Effector CD8-positive, alpha-beta T cell (primary cell): ENCODE measurements around the gene GSC.
"Not testable (repeated sequence)": the region's sequence is repeated elsewhere in the genome, so short reads cannot be mapped to it uniquely, and the experiment has no call there.

ENCODE experiments used
- DNase-seq: peaks from one replicate; lab custom pipeline; 2025; lab: John Stamatoyannopoulos, UW

The GSC gene

DNA sequence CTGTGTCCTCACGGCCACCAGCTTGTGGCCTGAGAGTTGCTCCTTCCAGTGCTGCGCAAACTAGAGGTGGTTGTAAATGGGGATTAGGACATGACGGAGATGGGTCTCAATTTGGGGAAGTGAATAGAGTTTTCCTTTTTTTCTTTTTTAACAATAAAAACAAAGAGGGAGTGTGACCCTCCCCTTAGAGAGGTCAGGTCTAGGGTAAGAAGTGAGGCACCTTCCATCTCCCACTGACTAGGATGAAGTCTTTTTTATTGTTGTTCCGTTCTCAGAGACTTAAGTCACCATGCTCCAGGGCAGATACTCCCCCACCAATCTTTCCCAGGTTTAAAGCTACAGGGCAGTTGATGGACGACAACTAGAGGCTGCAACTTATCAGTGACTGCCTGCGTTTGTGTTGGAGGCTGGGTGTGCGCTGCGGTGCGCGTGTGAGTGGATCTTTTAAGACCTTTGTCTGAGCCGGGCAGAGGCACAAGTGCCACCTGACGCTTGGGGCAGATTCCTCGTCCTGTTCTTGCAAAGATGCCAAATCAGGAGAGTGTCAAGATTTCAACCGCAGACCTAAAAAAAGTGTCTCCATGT, 2.1 kb upstream of the GSC start:
- no peak for DNase-seq

DNA sequence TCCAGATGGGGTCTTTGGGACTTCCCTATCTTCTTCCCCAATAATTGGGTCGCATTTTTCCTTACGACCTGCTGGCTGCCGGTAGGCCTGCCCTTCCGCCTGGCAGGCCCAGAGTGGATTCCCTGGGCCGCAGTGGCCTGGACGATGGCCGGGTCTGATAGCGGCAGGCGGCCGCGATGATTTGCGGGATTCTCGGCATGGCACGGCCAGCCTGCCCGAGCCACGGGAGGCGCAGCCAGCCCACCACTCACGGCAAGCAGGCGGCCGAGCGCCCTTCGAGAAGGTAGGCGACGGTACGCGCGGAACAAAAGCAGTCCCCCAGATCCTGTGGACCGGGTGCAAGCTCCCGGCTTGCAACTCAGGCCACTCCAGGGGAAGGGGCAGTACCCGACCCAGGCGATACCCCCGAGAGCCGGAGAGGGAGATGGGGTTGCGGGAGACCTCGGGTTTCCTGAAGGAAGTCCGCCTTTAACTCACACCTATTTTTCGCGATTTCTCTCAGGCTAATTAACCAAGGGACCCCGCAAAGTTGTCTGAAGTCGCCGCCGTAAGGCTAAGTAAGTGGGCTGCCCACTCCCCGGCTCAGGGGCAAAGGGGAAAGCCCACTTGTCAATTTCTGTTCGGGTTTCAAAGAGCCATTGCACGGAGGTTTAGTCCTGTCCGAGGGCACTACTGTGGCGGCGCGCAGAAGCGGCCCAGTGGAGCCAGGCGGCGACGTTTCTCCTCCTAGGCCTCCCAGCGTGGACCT, 1.4 kb upstream of the GSC start:
- no peak for DNase-seq

DNA sequence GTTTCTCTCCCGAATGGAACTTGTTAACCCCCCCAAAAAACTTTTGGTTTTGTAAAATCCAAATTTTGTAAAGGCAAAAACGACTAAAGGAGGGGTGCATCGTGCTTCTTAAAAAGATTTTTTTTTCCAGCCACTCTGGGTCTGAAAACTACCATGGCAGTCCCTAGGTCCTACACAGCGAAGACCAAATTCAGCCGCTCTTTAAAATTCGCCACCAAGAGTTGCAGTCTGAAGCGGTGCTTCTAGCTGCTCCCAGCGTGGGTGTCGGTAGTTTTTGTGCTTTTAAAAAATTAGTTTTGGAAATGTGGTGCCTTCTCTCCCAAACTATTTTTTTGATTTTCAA, 873 bp upstream of the GSC start:
- DNase-seq, result no peak

DNA sequence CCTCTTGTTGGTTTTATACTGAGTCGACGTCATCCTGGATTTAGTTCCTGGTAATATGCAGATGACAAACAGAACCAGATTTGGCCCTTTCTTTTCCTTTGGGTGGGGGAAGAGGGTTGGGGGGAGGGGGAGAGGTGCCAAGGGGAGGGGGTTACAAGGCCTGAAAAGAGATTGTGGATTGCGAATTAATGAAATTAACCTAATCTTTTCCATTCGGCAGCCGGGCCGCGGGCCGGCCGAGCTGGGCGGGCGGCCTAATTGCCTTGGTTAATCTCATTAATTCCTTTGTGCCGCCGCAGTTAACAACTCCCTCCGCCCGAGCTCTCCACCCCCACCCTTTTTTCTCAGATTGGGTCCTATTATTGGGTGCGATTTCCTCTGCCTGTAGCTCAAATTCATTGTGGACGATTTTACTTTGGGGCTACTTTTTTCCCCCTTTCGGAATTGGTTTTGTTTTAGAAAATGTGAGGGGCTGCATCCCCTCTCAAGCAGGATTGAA, 387 bp upstream of the GSC start:
- DNase-seq, result no peak

DNA sequence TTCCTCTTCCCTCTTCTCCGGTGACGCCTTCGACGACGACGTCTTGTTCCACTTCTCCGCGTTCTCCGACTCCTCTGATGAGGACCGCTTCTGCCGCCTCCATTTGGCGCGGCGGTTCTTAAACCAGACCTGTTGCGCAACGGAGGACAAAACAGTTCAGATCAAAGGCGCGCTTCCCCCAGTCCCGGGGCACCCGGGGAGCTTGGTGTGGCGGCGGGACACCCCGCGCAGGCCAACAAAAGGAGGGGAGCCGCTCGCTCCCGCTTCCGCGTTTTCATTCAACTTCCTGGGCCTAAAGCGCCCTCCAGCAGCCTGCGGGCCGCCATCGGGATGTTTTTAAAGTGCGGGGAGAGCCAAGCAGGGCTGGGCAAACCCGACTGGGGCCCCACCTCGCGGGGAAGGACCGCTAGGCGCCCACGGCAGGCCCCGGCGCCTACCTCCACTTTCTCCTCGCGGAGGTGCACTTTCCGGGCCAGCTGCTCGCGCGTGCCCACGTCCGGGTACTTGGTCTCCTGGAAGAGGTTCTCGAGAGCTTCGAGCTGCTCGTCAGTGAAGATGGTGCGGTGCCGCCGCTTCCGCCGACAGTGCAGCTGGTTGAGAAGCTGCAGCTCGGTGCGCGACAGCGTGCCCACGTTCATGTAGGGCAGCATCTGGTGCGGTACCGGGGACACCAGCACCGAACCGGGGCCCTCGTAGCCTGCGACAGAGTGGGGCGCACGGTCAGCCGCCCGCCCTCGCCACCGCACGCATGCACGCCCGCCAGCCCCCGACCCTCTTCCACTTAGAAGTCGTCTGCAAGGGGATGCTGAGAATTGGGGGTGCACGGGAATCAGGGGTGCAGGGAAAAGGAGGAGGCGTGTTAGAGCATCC, 1.2 kb downstream of the GSC start:
- DNase-seq, result no peak

DNA sequence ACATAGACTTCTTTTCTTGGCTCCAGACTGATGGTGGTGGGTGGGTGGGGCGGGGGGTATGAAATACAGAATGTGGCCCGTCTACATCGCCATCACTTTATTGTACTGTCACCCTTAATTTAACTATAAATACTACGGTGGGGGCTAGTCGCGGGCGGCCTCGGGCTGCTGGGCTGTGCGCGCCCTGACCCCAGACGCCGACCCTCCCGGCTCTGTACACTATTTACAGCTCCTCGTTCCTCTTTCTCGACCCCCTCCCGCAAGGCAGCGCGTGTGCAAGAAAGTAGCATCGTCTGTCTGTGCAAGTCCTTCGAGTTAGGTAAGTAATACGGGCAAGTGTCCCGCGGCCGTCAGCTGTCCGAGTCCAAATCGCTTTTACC, 1.8 kb downstream of the GSC start:
- DNase-seq, result no peak

DNA sequence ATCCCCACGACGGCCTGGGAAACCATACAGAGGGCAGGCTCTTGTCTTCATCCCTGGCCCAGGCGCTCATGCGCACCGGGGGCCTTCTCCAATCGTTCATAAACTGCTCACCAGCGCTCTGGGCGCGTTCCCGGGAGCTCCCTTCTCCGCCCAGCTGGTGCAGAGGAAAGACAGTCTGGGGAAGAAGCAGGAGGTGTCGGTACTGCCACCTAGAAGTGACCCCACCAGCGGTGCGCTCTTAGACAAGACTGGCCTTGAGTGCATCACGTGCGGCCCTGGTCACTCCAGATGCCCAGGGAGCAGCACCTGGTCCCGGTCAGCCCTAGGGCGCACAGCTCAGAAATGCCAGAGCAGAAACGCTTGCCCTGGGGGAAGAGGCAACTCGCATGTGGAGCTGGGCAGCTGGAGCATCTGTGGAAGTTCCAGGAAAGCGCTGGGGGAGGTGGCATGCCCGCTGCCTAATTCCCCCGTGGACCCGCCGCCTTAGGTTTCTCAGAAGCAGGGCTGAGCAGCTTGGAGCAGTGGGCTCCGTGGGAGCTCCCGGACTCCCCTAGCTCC, 2.5 kb downstream of the GSC start:
- DNase-seq, result no peak

DNA sequence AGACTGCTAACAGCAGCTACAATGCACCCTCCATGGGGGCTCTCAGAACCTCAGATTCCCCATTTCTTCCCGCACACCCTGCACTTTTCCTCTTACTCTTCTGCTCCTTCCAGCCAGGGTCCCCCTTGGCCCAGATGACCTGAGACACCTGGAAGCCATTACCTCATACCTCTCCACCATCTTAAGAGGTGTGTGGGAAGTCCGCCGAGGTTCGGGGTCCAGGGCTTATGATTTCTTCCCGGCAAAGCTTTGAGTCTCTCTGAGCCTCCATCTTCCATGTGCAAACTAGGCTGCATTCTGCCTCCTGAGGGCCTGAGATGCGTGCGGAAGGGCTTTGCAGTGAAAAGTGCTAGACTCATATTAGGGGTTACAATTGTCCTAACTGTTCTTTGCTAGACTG, 5.3 kb downstream of the GSC start:
- DNase-seq, result no peak

DNA sequence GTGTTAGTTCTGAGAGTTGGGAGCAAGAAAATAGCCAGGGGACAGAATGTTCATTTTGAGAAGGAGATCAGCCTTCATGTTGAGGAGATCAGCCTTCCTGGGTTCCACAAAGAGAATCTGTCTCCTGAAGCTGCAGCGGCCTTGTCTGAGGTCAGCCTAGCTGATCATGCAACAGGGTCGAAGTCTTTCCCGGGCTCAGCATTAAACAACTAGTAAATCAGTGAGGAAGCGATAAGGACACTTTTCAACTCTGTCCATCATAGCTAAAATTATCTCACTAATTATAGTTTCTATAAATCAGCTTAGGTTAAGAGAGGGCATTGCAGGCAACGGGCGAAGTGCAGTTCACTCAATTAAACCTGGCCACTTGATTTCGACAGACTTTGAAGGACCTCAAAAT, 7.5 kb downstream of the GSC start:
- DNase-seq, result no peak

DNA sequence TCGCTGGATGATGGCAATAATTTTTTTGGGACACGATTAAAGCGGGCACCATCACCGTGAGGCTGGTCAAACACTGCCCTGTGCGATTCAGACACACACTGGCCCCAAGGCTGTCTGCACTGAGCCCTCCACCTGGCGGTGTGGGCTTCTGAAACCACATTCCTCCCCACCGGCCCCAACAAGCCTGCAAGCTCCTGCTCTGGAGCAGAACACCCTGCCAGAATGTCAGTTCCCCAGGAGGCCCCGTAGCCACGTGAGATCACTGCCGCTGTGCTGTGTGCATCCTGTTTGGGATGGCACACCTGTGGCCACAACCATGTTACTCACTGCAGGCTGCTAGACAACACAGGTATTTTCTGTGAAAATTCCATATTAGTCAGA, 7.9 kb downstream of the GSC start:
- DNase-seq, result no peak

DNA sequence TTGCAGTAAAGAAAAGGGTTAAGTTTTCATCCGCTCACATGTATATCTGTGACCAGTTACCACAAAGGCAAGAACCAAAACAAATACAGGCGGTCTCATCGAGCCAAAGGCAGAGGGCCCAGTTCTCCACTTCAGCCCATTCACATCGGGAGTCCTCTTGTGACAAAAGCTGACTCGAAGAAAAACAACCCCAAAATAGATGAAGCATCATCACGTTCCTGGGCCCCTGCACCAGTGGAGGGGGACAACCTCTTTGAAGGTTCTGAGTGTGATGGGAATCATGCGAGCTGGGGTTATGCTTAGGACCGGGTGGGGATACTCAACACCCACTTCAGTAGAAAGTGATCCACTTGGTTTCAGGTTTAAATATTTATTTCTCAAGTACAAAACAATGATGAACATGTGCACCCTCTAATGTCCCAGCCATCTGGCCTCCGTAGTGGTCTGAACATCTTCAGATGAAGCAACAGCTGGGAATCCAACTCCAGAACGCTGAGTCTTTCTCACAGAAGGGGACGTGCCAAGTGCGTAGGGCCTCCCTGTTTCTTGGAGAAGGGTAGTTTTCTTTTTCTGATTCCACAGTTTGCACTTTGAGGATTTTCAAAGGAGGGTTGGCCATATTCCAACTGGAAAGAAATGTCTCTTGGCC, 8.4 kb downstream of the GSC start:
- DNase-seq, result no peak

DNA sequence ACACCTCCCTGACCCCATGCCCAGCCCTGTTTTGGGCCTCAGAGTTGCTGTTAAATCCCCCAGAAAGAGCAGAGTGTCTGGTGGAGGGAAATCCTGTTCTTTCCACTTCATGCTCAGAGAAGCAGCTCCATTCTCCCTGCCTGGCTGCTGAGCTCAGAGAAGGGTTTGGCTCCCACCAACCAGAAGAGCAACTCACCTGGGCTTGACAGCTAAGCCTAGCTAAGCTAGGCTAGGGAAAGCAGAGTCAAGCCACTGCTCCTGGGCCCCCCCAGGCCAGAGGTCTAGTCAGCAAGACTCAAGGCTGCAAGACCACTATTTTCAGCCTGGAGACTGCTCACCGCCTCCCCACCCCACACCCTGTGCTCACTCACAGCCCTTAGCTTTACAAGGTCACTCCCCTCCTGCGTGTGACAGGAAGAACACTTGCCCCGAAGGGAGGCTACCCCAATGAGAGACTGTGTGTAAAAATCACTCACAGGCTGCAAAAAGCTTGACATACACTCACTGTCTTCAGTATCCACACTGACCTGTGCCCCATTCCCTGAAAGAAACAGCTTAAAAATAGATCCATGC, 13.5 kb downstream of the GSC start:
- no peak for DNase-seq

DNA sequence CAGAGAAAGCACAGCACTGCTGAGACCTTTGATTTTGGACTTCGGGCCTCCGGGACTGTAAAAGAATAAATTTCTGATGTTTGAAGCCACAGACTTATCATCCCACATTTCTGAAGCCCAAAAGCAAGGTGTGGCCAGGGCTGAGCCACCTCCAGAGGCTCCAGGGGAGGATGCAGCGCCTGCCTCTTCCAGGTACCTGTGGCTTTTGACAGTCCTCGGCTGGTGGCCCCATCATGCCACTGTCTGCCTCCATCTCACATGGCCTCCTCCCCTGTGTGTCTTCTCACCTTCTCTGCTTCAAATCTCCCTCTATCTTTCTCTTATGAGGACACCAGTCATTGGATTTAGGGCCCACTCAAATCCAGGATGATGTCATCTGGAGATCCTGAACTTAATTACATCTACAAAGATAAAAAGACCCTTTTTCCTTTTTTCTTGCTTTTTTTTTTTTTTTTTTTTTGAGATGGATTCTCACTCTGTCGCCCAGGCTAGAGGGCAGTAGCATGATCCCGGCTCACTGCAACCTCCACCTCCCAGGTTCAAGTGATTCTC, 15.4 kb downstream of the GSC start:
- DNase-seq, result no peak

DNA sequence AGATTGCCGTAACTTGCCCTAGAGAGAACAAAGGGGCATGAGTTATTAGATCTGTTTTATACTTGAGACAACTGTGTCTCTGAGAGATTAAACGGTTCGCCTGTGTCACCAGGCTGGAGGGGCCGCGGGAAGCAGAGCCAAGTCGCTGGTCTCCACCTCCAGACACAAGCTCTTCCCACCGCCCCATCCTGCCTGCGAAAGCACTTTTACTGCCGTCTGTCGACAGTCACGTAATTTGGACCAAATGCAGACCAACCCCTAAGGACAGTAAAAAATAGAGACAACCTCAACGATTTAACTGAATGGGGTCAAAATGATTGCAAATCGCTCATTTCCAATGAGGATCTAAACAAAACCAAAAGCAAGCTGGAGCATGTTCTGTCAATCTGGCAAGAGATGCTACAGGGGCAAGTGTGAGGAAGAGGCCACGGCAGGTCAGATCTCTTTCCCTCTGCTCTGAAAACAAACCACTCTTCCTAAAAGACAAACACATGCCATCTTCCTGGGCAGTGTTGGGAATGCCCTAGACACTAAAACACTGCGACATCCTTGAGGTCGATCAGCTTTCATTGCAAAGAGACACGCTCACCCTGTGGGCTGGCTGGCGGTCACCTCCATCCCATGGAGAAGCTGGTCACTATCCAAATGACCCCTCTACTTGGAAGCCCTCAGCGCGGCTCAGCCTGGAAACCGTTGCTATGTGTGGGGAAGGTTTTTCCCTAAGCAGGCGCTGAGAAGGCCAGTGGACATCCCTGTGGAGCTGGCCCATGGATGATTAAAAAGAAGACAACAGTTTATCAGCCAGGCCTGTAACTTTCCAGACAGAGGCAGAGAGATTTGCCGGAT, 17.1 kb downstream of the GSC start:
- no peak for DNase-seq

DNA sequence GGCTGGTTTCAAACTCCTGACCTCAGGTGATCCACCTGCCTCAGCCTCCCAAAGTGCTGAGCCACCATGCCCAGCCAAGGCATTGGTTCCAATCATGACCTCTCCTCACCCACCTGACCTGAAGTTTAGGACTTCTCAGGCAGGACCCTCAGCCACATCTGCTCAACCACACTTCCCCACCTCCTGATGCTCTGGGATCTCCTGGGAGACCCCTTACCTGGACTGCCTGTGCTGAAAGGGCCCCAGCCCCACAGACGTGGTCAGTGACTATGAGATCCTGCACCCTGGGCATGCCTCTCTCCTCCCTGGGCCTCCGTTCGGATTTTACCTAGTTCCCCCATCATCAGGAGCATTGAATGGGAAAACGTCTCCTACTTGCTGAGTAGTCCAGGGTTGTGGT, 18.0 kb downstream of the GSC start:
- DNase-seq, result no peak

DNA sequence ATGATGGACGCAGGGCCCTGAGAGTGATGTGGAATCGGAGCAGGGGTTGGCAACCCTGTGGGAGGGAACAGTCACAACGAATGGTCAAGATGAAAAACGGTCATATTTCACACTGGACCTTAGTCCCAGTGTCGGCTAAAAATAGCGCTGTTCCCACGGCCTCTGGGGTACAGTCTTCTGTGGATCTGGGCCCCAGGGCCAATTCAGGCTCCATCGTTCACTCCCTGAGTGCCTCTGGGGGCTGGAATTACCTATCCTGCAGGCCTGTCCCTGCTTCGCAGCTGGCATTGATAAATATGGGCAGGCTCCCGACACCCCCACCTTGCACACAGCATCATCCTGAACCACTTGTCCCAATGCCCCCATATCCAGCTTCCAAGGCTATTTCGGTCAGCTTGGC, 18.6 kb downstream of the GSC start:
- DNase-seq, result no peak

DNA sequence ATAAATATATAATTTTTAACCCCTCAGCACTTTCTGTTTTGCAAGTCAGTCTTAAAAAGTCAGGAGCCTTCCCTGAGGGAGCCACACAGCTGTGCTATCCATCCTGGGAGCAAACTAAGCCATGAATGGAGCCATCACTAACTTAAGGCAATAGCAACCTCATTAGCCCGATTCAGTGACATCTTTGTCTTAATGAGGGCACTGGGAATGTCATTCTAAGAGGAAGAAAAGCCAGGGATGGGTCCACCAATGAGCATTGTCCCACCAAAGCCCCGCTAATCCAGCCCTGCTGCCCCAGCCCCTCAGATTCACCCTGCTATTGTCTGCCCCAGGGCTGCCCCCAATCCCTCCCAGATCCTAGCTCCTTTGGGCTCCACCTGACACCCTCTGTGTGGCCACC, 19.5 kb downstream of the GSC start:
- DNase-seq, result no peak

DNA sequence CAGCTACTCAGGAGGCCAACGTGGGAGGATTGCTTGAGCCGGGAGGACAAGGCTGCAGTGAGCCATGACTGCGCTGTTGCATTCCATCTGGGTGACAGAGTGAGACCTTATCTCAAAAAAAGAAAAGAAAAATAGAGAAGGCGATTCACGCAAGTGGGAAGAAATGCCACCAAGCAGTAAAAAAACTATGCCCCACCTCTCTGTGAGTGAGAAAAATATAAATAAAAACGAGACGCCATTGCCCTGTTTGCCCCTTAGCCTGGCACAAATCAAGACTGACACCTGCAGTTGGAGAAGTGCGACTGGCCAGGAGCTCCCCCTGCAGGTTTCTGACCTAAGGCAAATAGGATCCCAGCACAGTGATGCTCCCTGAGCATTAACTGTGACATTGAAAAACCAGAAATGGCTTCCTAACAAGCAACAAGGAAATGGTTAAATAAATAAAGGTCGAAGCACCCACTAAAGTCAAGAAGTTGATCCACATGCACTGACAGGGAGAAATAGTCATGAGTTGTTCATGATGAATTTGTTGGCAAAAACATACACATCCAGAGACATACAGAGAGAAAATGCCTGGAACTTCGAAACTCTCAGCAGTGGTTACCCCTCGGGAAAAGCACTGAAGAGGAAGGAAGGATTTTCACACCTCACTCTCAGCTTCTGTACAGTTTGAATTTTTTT, 21.1 kb downstream of the GSC start:
- no peak for DNase-seq

DNA sequence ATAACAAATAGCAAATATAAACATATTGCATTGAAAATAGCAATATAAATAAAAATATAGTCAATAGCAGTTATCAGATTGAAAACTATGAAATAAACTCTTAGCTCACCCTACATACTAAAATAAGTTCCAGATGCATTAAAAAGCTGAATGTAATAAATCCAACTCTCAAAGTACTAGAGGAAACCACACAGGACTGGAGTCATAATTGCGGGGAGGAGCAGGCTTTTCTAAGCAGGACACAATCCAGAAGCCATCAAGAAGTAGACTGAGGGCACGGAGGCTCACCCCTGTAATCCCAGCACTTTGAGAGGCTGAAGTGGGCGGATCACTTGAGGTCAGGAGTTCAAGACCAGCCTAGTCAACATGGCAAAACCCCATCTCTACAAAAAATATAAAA, 22.2 kb downstream of the GSC start:
- no peak for DNase-seq

DNA sequence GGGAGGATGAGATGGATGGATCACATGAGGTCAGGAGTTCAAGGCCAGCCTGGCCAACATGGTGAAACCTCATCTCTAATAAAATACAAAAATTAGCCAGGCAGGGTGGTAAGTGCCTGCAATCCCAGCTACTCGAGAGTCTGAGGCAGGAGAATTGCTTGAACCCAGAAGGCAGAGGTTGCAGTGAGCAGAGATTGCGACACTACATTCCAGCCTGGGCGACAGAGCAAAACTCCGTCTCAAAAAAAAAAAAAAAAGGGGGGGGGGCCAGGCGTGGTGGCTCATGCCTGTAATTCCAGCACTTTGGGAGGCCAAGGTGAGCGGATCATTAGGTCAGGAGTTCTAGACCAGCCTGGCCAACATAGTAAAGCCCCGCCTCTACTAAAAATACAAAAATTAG, 22.8 kb downstream of the GSC start:
- DNase-seq, result not testable (repeated sequence)
